Esophagus squamous epithelium (tissue), 4 donors: ENCODE measurements around the gene LRP1B.

Source experiments
- POLR2A ChIP-seq, 4 donors: fragments of 450-650 bp; IDR thresholded peaks; one replicate each; pipeline ENCODE4 v1.6.1; 2017; ENCODE audit warnings: antibody characterized with exemption in 4 of 4, mild to moderate bottlenecking in 4 of 4, moderate library complexity in 3 of 4
- TF ChIP-seq, protein P1 (sequence below), 6 experiments: fragments of 450-650 bp in 4 of 6; fragments of 200-600 bp in 2 of 6; sonication (generic) in 2 of 6; IDR thresholded peaks; one replicate each; pipeline ENCODE4 v1.5.1; 2016 to 2019; ENCODE audit warnings: antibody characterized with exemption in 6 of 6, mild to moderate bottlenecking in 4 of 6, moderate library complexity in 4 of 6

DNA sequence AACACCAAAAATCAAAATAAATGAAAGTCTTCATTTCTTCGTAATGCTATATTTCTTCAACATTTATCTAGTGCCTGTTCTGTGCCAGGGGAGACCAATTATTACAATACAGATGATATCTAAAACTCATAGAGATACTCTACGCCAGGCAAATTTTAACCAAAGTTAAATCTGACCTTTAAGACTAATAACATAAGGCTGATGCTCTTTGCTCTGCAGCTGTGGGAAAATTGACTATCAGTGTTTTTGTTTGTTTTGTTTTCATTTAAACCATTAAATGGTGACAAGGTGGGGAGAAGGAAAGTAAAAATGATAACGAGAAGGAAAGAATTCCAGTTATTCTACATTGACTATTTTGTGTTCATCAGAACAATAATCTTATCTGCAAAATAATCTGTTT is 406.4 kb downstream of the LRP1B start:
- TF ChIP-seq POLR2A (IDR thresholded peaks at IDR 0.05) = no peak
- TF ChIP-seq, protein P1, sequence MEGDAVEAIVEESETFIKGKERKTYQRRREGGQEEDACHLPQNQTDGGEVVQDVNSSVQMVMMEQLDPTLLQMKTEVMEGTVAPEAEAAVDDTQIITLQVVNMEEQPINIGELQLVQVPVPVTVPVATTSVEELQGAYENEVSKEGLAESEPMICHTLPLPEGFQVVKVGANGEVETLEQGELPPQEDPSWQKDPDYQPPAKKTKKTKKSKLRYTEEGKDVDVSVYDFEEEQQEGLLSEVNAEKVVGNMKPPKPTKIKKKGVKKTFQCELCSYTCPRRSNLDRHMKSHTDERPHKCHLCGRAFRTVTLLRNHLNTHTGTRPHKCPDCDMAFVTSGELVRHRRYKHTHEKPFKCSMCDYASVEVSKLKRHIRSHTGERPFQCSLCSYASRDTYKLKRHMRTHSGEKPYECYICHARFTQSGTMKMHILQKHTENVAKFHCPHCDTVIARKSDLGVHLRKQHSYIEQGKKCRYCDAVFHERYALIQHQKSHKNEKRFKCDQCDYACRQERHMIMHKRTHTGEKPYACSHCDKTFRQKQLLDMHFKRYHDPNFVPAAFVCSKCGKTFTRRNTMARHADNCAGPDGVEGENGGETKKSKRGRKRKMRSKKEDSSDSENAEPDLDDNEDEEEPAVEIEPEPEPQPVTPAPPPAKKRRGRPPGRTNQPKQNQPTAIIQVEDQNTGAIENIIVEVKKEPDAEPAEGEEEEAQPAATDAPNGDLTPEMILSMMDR (IDR thresholded peaks at IDR 0.05) = no peak
